ENCODE measurements around the gene CORIN. TPM values are rescaled to one million over a fixed set of nuclear protein-coding genes. Genes with fewer than 3 reads are reported as not detected.

The CORIN gene
- total and polyA plus RNA-seq, 2 of the 4 experiments (the other 2 are of a cell fraction) = 20.3 to 24.7 TPM

GRCh38 chr4:47654972-47655693, 182.7 kb downstream of the CORIN start:
- Histone ChIP-seq H3K4me3 (ENCODE audit: insufficient read depth, low read depth, low read length) (no peak overlapping the region), H3K9ac (ENCODE audit: low read depth, low read length) (no peak overlapping the region), H3K27me3 (ENCODE audit: control insufficient read depth, insufficient read depth, low read length) (peaks cover 2% of the 10 kb centered on the region), H3K23ac (ENCODE audit: low read depth, low read length) (no peak overlapping the region), H4K91ac (ENCODE audit: insufficient read depth, low read depth, low read length) (no peak overlapping the region), H3K4me1 (ENCODE audit: control insufficient read depth, insufficient read depth, low read length) (no peaks in the 10 kb centered on the region), H2BK20ac (ENCODE audit: low read depth, low read length) (no peak overlapping the region), H3K27ac (ENCODE audit: insufficient read depth, low read length) (no peak overlapping the region), H2AK9ac (replicated peaks; ENCODE audit: low read depth, low read length, poor library complexity) (no peak overlapping the region), H4K5ac (ENCODE audit: low read depth, low read length) (no peak overlapping the region), H3K9me1 (ENCODE audit: insufficient read depth, low read length) (no peaks in the 10 kb centered on the region), H3K4me2 (ENCODE audit: low read depth, low read length) (no peak overlapping the region), H4K8ac (ENCODE audit: low read depth in 2 of 2, low read length in 2 of 2) (no peak overlapping the region), H3K79me1 (ENCODE audit: low read depth in 1 of 2, low read length in 2 of 2) (no peaks in the 10 kb centered on the region), H2BK15ac (ENCODE audit: low read depth, low read length) (no peak overlapping the region), H3K14ac (replicated peaks; ENCODE audit: low read depth, low read length) (no peak overlapping the region), H3K9me3 (ENCODE audit: control insufficient read depth, insufficient read depth, low read length) (0 out of 2 replicates have a peak, but pooled peaks cover 1% of the 10 kb centered on the region), H3K4ac (ENCODE audit: low read depth, low read length) (no peak overlapping the region), H4K20me1 (ENCODE audit: insufficient read depth, low read length) (no peaks in the 10 kb centered on the region), H2BK5ac (ENCODE audit: low read depth, low read length, poor library complexity, severe bottlenecking) (no peak overlapping the region), H3K56ac (ENCODE audit: extremely low read depth, insufficient read depth, low read length) (no peak overlapping the region), H3K36me3 (ENCODE audit: control insufficient read depth, insufficient read depth, low read length) (no peaks in the 10 kb centered on the region), H2BK120ac (ENCODE audit: low read depth, low read length) (no peak overlapping the region), H3K18ac (ENCODE audit: low read depth, low read length) (no peak overlapping the region), H2AK5ac (ENCODE audit: low read depth, low read length) (no peak overlapping the region), H2AFZ (replicated peaks; ENCODE audit: low read length, poor library complexity) (no peak overlapping the region)
- no peak for ATAC-seq (ENCODE audit: low read depth)
- dilution Hi-C loops (cut with HindIII; ENCODE audit: low sequenced_read_pairs, unreplicated experiment) (no loop called here), intact Hi-C loops (cut with micrococcal nuclease) (no loop called here), in situ Hi-C loops (cut with MboI; ENCODE audit: low sequenced_read_pairs) (no loop called here)
- BruUV-seq (replicated peaks) = no TSS peak
- WGBS, 2 experiments (ENCODE audit: extremely low coverage in 2 of 2, insufficient read length in 1 of 2) = no CpG with 5 or more reads among the region's 3 CpGs
- no peak for TF ChIP-seq ELK1 (IDR thresholded peaks at IDR 0.05; ENCODE audit: borderline replicate concordance, low read depth, low read length)
- TF ChIP-seq MXI1 (IDR thresholded peaks at IDR 0.05; ENCODE audit: borderline replicate concordance, low read depth, low read length) = no peak
- TF ChIP-seq RCOR1 (IDR thresholded peaks at IDR 0.05; ENCODE audit: insufficient replicate concordance, low read length) = no peak
- no peak for TF ChIP-seq BHLHE40 (IDR thresholded peaks at IDR 0.05; ENCODE audit: low read depth, low read length)
- no peak for TF ChIP-seq CEBPB (IDR thresholded peaks at IDR 0.05; ENCODE audit: low read depth, low read length)
- no peak for TF ChIP-seq USF2 (IDR thresholded peaks at IDR 0.05; ENCODE audit: low read depth, low read length)
- TF ChIP-seq MAZ (IDR thresholded peaks at IDR 0.05; ENCODE audit: borderline replicate concordance, low read depth, low read length) = no peak
- TF ChIP-seq CTCF (conservative IDR thresholded peaks at IDR 0.05; ENCODE audit: low read depth, low read length) = no peak
- DNase-seq = no peak
- ChIA-PET POLR2A (ENCODE audit: unreplicated experiment) (no interaction called here), CTCF (no interaction called here)
